HEK293 (cell line): Measurements from ENCODE around the gene ETS2.

Experiments
- CTCF ChIA-PET: fragments of 350-600 bp; formaldehyde crosslinking; extraction: SDS; loops from one replicate; lab custom pipeline; 2021; ENCODE audit warnings: antibody characterized with exemption; lab: Yijun Ruan, JAX
- POLR2A ChIA-PET: fragments of 300-600 bp; formaldehyde crosslinking; extraction: SDS; loops from one replicate; lab custom pipeline; 2020; ENCODE audit warnings: antibody characterized with exemption, inconsistent platforms; lab: Yijun Ruan, JAX
- H3K27ac ChIP-seq: fragments of 200-500 bp; sonication (Bioruptor generic); 2 replicates; pipeline ENCODE4 v1.5.1; 2014; ENCODE audit warnings: low read depth, low read length, control low read depth, inconsistent platforms; ENCODE audit errors: extremely low read depth
- H3K36me3 ChIP-seq, 2 experiments: fragments of 200-500 bp in 1 of 2; sonication (Bioruptor generic) in 1 of 2; 1 replicate in 1 of 2; 2 replicates in 1 of 2; pipeline ENCODE4 v1.5.1; 2014 to 2017; ENCODE audit warnings: inconsistent platforms in 2 of 2, low read length in 2 of 2; ENCODE audit not compliant: control insufficient read depth in 2 of 2, insufficient read depth in 1 of 2
- H3K4me1 ChIP-seq: fragments of 200-500 bp; sonication (Bioruptor generic); 2 replicates; pipeline ENCODE4 v1.5.1; 2014; ENCODE audit warnings: mild to moderate bottlenecking, low read length, inconsistent platforms; ENCODE audit not compliant: control insufficient read depth, insufficient read depth
- H3K4me3 ChIP-seq: 2 replicates; pipeline ENCODE4 v1.5.1; 2011; ENCODE audit warnings: low read depth, mild to moderate bottlenecking, control low read depth, low read length, moderate library complexity
- H3K9me3 ChIP-seq: fragments of 200-500 bp; sonication (Bioruptor generic); 2 replicates; pipeline ENCODE4 v1.5.1; 2014; ENCODE audit warnings: low read depth, low read length, inconsistent platforms; ENCODE audit not compliant: control insufficient read depth, insufficient read depth
- ATF2 ChIP-seq: fragments of 450-650 bp; formaldehyde crosslinking; IDR thresholded peaks from 2 replicates; pipeline ENCODE4 v1.5.1; 2016; ENCODE audit warnings: missing biosample characterization, missing genetic modification characterization, low read depth
- BCL11B ChIP-seq: fragments of 450-650 bp; formaldehyde crosslinking; IDR thresholded peaks from 2 replicates; pipeline ENCODE4 v1.5.1; 2016; ENCODE audit warnings: low read depth, missing biosample characterization, missing genetic modification characterization
- GLI4 ChIP-seq: fragments of 450-650 bp; formaldehyde crosslinking; IDR thresholded peaks from 2 replicates; pipeline ENCODE4 v1.5.1; 2016; ENCODE audit warnings: missing biosample characterization, missing genetic modification characterization
- GLIS2 ChIP-seq: fragments of 450-650 bp; formaldehyde crosslinking; IDR thresholded peaks from 2 replicates; pipeline ENCODE4 v1.5.1; 2016; ENCODE audit warnings: missing biosample characterization, missing genetic modification characterization
- HOXD13 ChIP-seq: sonication (generic); formaldehyde crosslinking; IDR thresholded peaks from 2 replicates; pipeline ENCODE4 v1.8.0; 2022; ENCODE audit warnings: missing genetic modification reagents, borderline replicate concordance
- KLF1 ChIP-seq: fragments of 450-650 bp; formaldehyde crosslinking; IDR thresholded peaks from 2 replicates; pipeline ENCODE4 v1.5.1; 2016; ENCODE audit warnings: missing biosample characterization, missing genetic modification characterization
- PATZ1 ChIP-seq: fragments of 450-650 bp; formaldehyde crosslinking; IDR thresholded peaks from 2 replicates; pipeline ENCODE4 v1.5.1; 2016; ENCODE audit warnings: missing biosample characterization, missing genetic modification characterization
- PRDM10 ChIP-seq: fragments of 450-650 bp; formaldehyde crosslinking; IDR thresholded peaks from 2 replicates; pipeline ENCODE4 v1.5.1; 2016; ENCODE audit warnings: missing biosample characterization, missing genetic modification characterization
- YY1 ChIP-seq: fragments of 450-650 bp; formaldehyde crosslinking; IDR thresholded peaks from 2 replicates; pipeline ENCODE4 v1.5.1; 2018; ENCODE audit warnings: missing biosample characterization, missing genetic modification characterization
- ZBTB20 ChIP-seq: fragments of 450-650 bp; formaldehyde crosslinking; IDR thresholded peaks from 2 replicates; pipeline ENCODE4 v1.5.1; 2016; ENCODE audit warnings: missing biosample characterization, missing genetic modification characterization
- ZBTB48 ChIP-seq: fragments of 450-650 bp; formaldehyde crosslinking; IDR thresholded peaks from 2 replicates; pipeline ENCODE4 v1.5.1; 2016; ENCODE audit warnings: missing biosample characterization, missing genetic modification characterization
- ZBTB7A ChIP-seq: fragments of 450-650 bp; formaldehyde crosslinking; IDR thresholded peaks from 2 replicates; pipeline ENCODE4 v1.5.1; 2016; ENCODE audit warnings: low read depth, missing biosample characterization, missing genetic modification characterization
- ZNF10 ChIP-seq: fragments of 450-650 bp; formaldehyde crosslinking; IDR thresholded peaks from 2 replicates; pipeline ENCODE4 v1.5.1; 2017; ENCODE audit warnings: missing biosample characterization, missing genetic modification characterization
- ZNF155 ChIP-seq: fragments of 450-650 bp; formaldehyde crosslinking; IDR thresholded peaks from 2 replicates; pipeline ENCODE4 v1.5.1; 2016; ENCODE audit warnings: missing biosample characterization, missing genetic modification characterization
- ZNF174 ChIP-seq: fragments of 450-650 bp; formaldehyde crosslinking; IDR thresholded peaks from 2 replicates; pipeline ENCODE4 v1.5.0; 2017; ENCODE audit warnings: missing biosample characterization, mild to moderate bottlenecking, missing genetic modification characterization
- ZNF239 ChIP-seq: fragments of 450-650 bp; formaldehyde crosslinking; IDR thresholded peaks from 2 replicates; pipeline ENCODE4 v1.5.1; 2016; ENCODE audit warnings: missing biosample characterization, missing genetic modification characterization
- ZNF248 ChIP-seq: fragments of 450-650 bp; formaldehyde crosslinking; IDR thresholded peaks from 2 replicates; pipeline ENCODE4 v1.5.1; 2017; ENCODE audit warnings: missing biosample characterization, missing genetic modification characterization
- ZNF324 ChIP-seq: fragments of 450-650 bp; formaldehyde crosslinking; IDR thresholded peaks from 2 replicates; pipeline ENCODE4 v1.5.1; 2016; ENCODE audit warnings: missing biosample characterization, missing genetic modification characterization
- ZNF335 ChIP-seq: fragments of 450-650 bp; formaldehyde crosslinking; conservative IDR thresholded peaks from 2 replicates; pipeline ENCODE4 v1.5.1; 2016; ENCODE audit warnings: missing biosample characterization, missing genetic modification characterization
- ZNF548 ChIP-seq: fragments of 450-650 bp; formaldehyde crosslinking; IDR thresholded peaks from 2 replicates; pipeline ENCODE4 v1.5.1; 2016; ENCODE audit warnings: missing biosample characterization, missing genetic modification characterization
- ZNF639 ChIP-seq: fragments of 450-650 bp; formaldehyde crosslinking; IDR thresholded peaks from 2 replicates; pipeline ENCODE4 v1.5.1; 2016; ENCODE audit warnings: missing biosample characterization, missing genetic modification characterization
- ZNF76 ChIP-seq: fragments of 450-650 bp; formaldehyde crosslinking; IDR thresholded peaks from 2 replicates; pipeline ENCODE4; 2016; ENCODE audit warnings: low read depth, missing biosample characterization, missing genetic modification characterization, borderline replicate concordance
- TF ChIP-seq, protein P1 (sequence below): fragments of 450-650 bp; formaldehyde crosslinking; IDR thresholded peaks from 2 replicates; pipeline ENCODE4 v1.5.1; 2016; ENCODE audit warnings: missing biosample characterization, missing genetic modification characterization

The ETS2 gene

DNA sequence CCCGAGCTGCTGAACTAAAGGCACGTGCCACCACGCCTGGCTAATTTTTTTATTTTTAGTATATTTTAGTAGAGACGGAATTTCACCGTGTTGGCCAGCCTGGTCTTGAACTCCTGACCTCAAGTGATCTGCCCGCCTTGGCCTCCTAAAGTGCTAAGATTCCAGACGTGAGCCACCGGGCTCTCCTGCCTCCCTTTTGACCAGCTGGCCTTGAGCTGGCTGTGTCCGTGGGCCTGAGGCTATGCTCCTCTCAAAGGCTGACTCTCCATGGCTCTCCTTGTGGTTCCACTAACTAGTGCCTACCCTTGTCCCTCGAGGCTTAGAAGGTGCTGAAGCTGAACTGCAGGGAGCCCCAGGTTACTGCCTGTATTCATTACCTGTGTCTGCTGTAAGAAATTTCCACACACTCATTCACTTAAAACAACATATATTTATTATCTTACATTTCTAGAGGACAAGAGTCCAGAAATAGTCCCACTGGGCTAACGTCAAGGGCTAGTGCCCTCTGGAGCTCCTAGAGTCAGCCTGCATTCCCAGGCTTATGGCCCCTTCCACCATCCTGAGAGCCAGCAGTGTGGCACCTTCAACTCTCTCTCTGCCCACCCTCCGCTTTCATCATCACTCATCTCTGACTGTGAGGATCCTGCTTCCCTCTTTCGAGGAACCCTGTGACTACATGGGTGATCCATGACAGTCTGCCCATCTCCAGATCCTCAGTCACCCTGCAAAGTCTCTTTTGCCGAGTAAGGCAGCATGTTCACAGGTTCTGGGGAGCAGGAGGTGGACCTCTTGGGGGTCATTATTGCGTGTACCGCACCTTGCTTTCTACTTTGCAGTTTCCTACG lies 34.9 kb downstream of the ETS2 start:
- CTCF ChIA-PET = no interaction called here
- Histone ChIP-seq H3K4me3 (no peak overlapping the region), H3K27ac (no peak overlapping the region), H3K36me3 (no peaks in the 10 kb centered on the region)
- TF ChIP-seq HOXD13 = no peak
- TF ChIP-seq PATZ1 (tag by site-specific recombination) = no peak
- no peak for TF ChIP-seq ZBTB7A (tag by site-specific recombination)
- TF ChIP-seq ZNF155 = no peak
- no peak for TF ChIP-seq ZNF10 (tag by site-specific recombination)
- no peak for TF ChIP-seq ZNF239 (tag by site-specific recombination)
- no peak for TF ChIP-seq ZNF335 (tag by site-specific recombination)
- TF ChIP-seq BCL11B (tag by site-specific recombination) = no peak
- TF ChIP-seq ZNF639 (tag by site-specific recombination) = no peak
- TF ChIP-seq YY1 (tag by site-specific recombination) = no peak
- TF ChIP-seq, all 188 proteins: peak for 0
- no peaks in the 10 kb centered on the region for H3K9me3 ChIP-seq
- POLR2A ChIA-PET = no interaction called here
- H3K4me1 ChIP-seq = no peaks in the 10 kb centered on the region

GRCh38 chr21:38841472-38841871 lies 35.7 kb downstream of the ETS2 start:
- ChIA-PET POLR2A (interaction anchor here (0.6 kb wide), 1 partner anchor 193 kb away, joined by 9 read pairs; no protein-coding TSS in a partner anchor), CTCF (interaction anchor here (1.1 kb wide), 1 partner anchor 10 kb away, joined by 3 read pairs; no protein-coding TSS in a partner anchor)
- Histone ChIP-seq H3K4me3 (no peak overlapping the region), H3K27ac (no peak overlapping the region), H3K9me3 (no peaks in the 10 kb centered on the region), H3K4me1 (no peaks in the 10 kb centered on the region), H3K36me3 (no peaks in the 10 kb centered on the region)
- TF ChIP-seq PRDM10 (tag by site-specific recombination) (no peak), ZBTB48 (tag by site-specific recombination) (no peak), ZNF548 (tag by site-specific recombination) (no peak), KLF1 (tag by site-specific recombination) (no peak), ZNF76 (tag by site-specific recombination) (no peak), GLI4 (tag by site-specific recombination) (no peak), YY1 (tag by site-specific recombination) (no peak), ZBTB20 (tag by site-specific recombination) (no peak), ZNF155 (no peak), ZNF248 (tag by site-specific recombination) (no peak), ATF2 (tag by site-specific recombination) (no peak), ZNF174 (no peak), ZNF324 (tag by site-specific recombination) (no peak), GLIS2 (no peak)
- TF ChIP-seq, protein P1, sequence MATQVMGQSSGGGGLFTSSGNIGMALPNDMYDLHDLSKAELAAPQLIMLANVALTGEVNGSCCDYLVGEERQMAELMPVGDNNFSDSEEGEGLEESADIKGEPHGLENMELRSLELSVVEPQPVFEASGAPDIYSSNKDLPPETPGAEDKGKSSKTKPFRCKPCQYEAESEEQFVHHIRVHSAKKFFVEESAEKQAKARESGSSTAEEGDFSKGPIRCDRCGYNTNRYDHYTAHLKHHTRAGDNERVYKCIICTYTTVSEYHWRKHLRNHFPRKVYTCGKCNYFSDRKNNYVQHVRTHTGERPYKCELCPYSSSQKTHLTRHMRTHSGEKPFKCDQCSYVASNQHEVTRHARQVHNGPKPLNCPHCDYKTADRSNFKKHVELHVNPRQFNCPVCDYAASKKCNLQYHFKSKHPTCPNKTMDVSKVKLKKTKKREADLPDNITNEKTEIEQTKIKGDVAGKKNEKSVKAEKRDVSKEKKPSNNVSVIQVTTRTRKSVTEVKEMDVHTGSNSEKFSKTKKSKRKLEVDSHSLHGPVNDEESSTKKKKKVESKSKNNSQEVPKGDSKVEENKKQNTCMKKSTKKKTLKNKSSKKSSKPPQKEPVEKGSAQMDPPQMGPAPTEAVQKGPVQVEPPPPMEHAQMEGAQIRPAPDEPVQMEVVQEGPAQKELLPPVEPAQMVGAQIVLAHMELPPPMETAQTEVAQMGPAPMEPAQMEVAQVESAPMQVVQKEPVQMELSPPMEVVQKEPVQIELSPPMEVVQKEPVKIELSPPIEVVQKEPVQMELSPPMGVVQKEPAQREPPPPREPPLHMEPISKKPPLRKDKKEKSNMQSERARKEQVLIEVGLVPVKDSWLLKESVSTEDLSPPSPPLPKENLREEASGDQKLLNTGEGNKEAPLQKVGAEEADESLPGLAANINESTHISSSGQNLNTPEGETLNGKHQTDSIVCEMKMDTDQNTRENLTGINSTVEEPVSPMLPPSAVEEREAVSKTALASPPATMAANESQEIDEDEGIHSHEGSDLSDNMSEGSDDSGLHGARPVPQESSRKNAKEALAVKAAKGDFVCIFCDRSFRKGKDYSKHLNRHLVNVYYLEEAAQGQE (tag by site-specific recombination) = no peak
